Neuronal stem cell (in vitro differentiated cells): ENCODE measurements around the gene MTNR1A.

Experiments used
- DNase-seq: peaks from one replicate; pipeline ENCODE4 v3.0.0-alpha.2; 2013; ENCODE audit warnings: low spot score
- H2AFZ ChIP-seq: one replicate; pipeline ENCODE4 v1.6.1; 2013; ENCODE audit warnings: mild to moderate bottlenecking, low read length, inconsistent platforms
- H2AK5ac ChIP-seq: 2 replicates; pipeline ENCODE4 v1.6.1; 2013; ENCODE audit warnings: low read depth, mild to moderate bottlenecking, inconsistent platforms, low read length, moderate library complexity, mixed read lengths
- H2BK120ac ChIP-seq: 2 replicates; pipeline ENCODE4 v1.6.1; 2013; ENCODE audit warnings: low read depth, mild to moderate bottlenecking, inconsistent platforms, low read length, moderate library complexity, mixed read lengths
- H2BK12ac ChIP-seq: one replicate; pipeline ENCODE4 v1.6.1; 2013; ENCODE audit warnings: low read length, inconsistent platforms
- H2BK15ac ChIP-seq: 2 replicates; pipeline ENCODE4 v1.6.1; 2013; ENCODE audit warnings: mild to moderate bottlenecking, low read length, inconsistent platforms, mixed read lengths
- H2BK5ac ChIP-seq: one replicate; pipeline ENCODE4 v1.6.1; 2013; ENCODE audit warnings: inconsistent platforms, mild to moderate bottlenecking, low read length, moderate library complexity
- H3K14ac ChIP-seq: one replicate; pipeline ENCODE4 v1.6.1; 2013; ENCODE audit warnings: low read length, inconsistent platforms
- H3K18ac ChIP-seq: 2 replicates; pipeline ENCODE4 v1.6.1; 2013; ENCODE audit warnings: low read length, inconsistent platforms
- H3K23ac ChIP-seq: 2 replicates; pipeline ENCODE4 v1.6.1; 2013; ENCODE audit warnings: low read depth, mild to moderate bottlenecking, mixed read lengths, low read length, inconsistent platforms; ENCODE audit not compliant: poor library complexity
- H3K27ac ChIP-seq: replicated peaks from 3 replicates; pipeline ENCODE4 v1.5.1; 2013; ENCODE audit warnings: low read length, inconsistent platforms
- H3K27me3 ChIP-seq, 3 experiments: 2 replicates each; pipeline ENCODE4 v1.6.1; 2013; ENCODE audit warnings: low read length in 3 of 3, mild to moderate bottlenecking in 2 of 3, inconsistent platforms in 1 of 3, low read depth in 1 of 3, mixed read lengths in 1 of 3, moderate library complexity in 1 of 3; ENCODE audit not compliant: control insufficient read depth in 3 of 3, insufficient read depth in 3 of 3
- H3K36me3 ChIP-seq, 2 donors: replicated peaks in 1 of 2; 2 replicates each; pipeline ENCODE4 v1.6.1; 2013; ENCODE audit warnings: low read length in 2 of 2; ENCODE audit not compliant: control insufficient read depth in 2 of 2, insufficient read depth in 2 of 2
- H3K4ac ChIP-seq: 2 replicates; pipeline ENCODE4 v1.6.1; 2013; ENCODE audit warnings: inconsistent platforms, mild to moderate bottlenecking, low read length, moderate library complexity
- H3K4me1 ChIP-seq, 2 donors: 1 replicate in 1 of 2; 2 replicates in 1 of 2; pipeline ENCODE4 v1.6.1; 2013; ENCODE audit warnings: low read length in 2 of 2, low read depth in 1 of 2; ENCODE audit not compliant: control insufficient read depth in 2 of 2, insufficient read depth in 1 of 2
- H3K4me2 ChIP-seq: one replicate; pipeline ENCODE4 v1.6.1; 2013; ENCODE audit warnings: mild to moderate bottlenecking, low read length, inconsistent platforms; ENCODE audit not compliant: insufficient read depth, poor library complexity, severe bottlenecking
- H3K4me3 ChIP-seq, 2 donors: 2 replicates each; pipeline ENCODE4 v1.5.1; 2013; ENCODE audit warnings: low read length in 2 of 2, mild to moderate bottlenecking in 2 of 2, inconsistent platforms in 1 of 2, moderate library complexity in 1 of 2
- H3K79me1 ChIP-seq: one replicate; pipeline ENCODE4 v1.6.1; 2013; ENCODE audit warnings: low read depth, mild to moderate bottlenecking, inconsistent platforms, low read length, moderate library complexity
- H3K9ac ChIP-seq: one replicate; pipeline ENCODE4 v1.6.1; 2013; ENCODE audit warnings: mild to moderate bottlenecking, low read depth, low read length, inconsistent platforms; ENCODE audit not compliant: poor library complexity
- H3K9me3 ChIP-seq, 2 donors: replicated peaks in 1 of 2; 2 replicates each; pipeline versions ENCODE3 to v1.6.1; 2013; ENCODE audit warnings: low read length in 2 of 2, mild to moderate bottlenecking in 2 of 2, inconsistent platforms in 1 of 2, low read depth in 1 of 2, mixed read lengths in 1 of 2, moderate library complexity in 1 of 2; ENCODE audit not compliant: control insufficient read depth in 2 of 2, insufficient read depth in 1 of 2
- H4K8ac ChIP-seq: one replicate; pipeline ENCODE4 v1.6.1; 2013; ENCODE audit warnings: low read depth, mild to moderate bottlenecking, inconsistent platforms, low read length, moderate library complexity
- H4K91ac ChIP-seq: one replicate; pipeline ENCODE4 v1.6.1; 2013; ENCODE audit warnings: low read length, low read depth, mild to moderate bottlenecking, inconsistent platforms; ENCODE audit not compliant: poor library complexity
- WGBS, 2 donors: extraction: QIAGEN DNeasy Blood & Tissue Kit; methylation state at CpG; one replicate each; pipeline ENCODE4 v1.1.7; 2013; ENCODE audit warnings: missing lambda C conversion rate in 2 of 2, mixed read lengths in 1 of 2; ENCODE audit not compliant: insufficient read length in 2 of 2, insufficient replicate concordance in 1 of 2; ENCODE audit errors: extremely low coverage in 2 of 2; 5-methylcytosine and 5-hydroxymethylcytosine counted together

The MTNR1A gene

GRCh38 chr4:186598686-186599085 is 43.3 kb upstream of the MTNR1A start:
- H3K23ac ChIP-seq: no peak overlapping the region
- no peak overlapping the region for H3K4me3 ChIP-seq
- H2BK15ac ChIP-seq: no peak overlapping the region
- WGBS, 2 donors: no CpG with 5 or more reads among the region's 7 CpGs
- H3K9ac ChIP-seq: no peak overlapping the region
- H4K91ac ChIP-seq: no peak overlapping the region
- H2BK5ac ChIP-seq: no peak overlapping the region
- H3K9me3 ChIP-seq: no peaks in the 10 kb centered on the region
- no peak overlapping the region for H2BK12ac ChIP-seq
- H3K4me2 ChIP-seq: no peak overlapping the region
- peaks cover 1% of the 10 kb centered on the region for H3K79me1 ChIP-seq
- no peak overlapping the region for H2AK5ac ChIP-seq
- H3K14ac ChIP-seq: no peak overlapping the region
- no peak overlapping the region for H3K18ac ChIP-seq
- H2AFZ ChIP-seq: no peak overlapping the region
- H2BK120ac ChIP-seq: no peak overlapping the region
- peaks cover 46 to 99% of the 10 kb centered on the region in 2 donors for H3K36me3 ChIP-seq
- H3K4ac ChIP-seq: no peak overlapping the region
- H3K27me3 ChIP-seq: no peaks in the 10 kb centered on the region
- no peak overlapping the region for H3K27ac ChIP-seq
- no peak for DNase-seq
- H4K8ac ChIP-seq: no peak overlapping the region
- H3K4me1 ChIP-seq: no peaks in the 10 kb centered on the region

GRCh38 chr4:186596850-186597390 is 41.6 kb upstream of the MTNR1A start:
- Histone ChIP-seq H3K27me3 (no peaks in the 10 kb centered on the region), H2BK120ac (no peak overlapping the region), H2AK5ac (no peak overlapping the region), H3K4ac (no peak overlapping the region), H3K4me1 (no peaks in the 10 kb centered on the region), H3K27ac (no peak overlapping the region), H3K18ac (no peak overlapping the region), H3K4me3 (no peak overlapping the region), H3K14ac (no peak overlapping the region), H3K9me3 (no peaks in the 10 kb centered on the region), H2AFZ (no peak overlapping the region), H3K4me2 (no peak overlapping the region), H3K23ac (no peak overlapping the region), H4K91ac (no peak overlapping the region), H2BK5ac (no peak overlapping the region), H2BK12ac (no peak overlapping the region), H4K8ac (no peak overlapping the region), H3K36me3 (peaks cover 45 to 99% of the 10 kb centered on the region in 2 donors), H3K9ac (no peak overlapping the region), H2BK15ac (no peak overlapping the region), H3K79me1 (no peaks in the 10 kb centered on the region)
- DNase-seq: no peak
- no CpG with 5 or more reads among the region's 23 CpGs for WGBS, 2 donors

GRCh38 chr4:186596346-186596745 is 41.0 kb upstream of the MTNR1A start:
- Histone ChIP-seq H2BK120ac (no peak overlapping the region), H3K4ac (no peak overlapping the region), H3K9ac (no peak overlapping the region), H3K4me3 (no peak overlapping the region), H3K18ac (no peak overlapping the region), H3K9me3 (no peaks in the 10 kb centered on the region), H4K91ac (no peak overlapping the region), H3K79me1 (peaks cover 1% of the 10 kb centered on the region), H3K14ac (no peak overlapping the region), H2BK5ac (no peak overlapping the region), H3K4me2 (no peak overlapping the region), H2BK15ac (no peak overlapping the region), H3K36me3 (peaks cover 49 to 99% of the 10 kb centered on the region in 2 donors), H2BK12ac (no peak overlapping the region), H3K23ac (no peak overlapping the region), H2AK5ac (no peak overlapping the region), H4K8ac (no peak overlapping the region), H3K27ac (no peak overlapping the region), H3K27me3 (no peaks in the 10 kb centered on the region), H3K4me1 (peaks cover 0 to 3% of the 10 kb centered on the region in 2 donors), H2AFZ (no peak overlapping the region)
- no CpG with 5 or more reads among the region's 12 CpGs for WGBS, 2 donors
- DNase-seq: no peak

GRCh38 chr4:186593587-186593973 is 38.2 kb upstream of the MTNR1A start:
- no peak overlapping the region for H4K91ac ChIP-seq
- H4K8ac ChIP-seq: no peak overlapping the region
- H2BK120ac ChIP-seq: no peak overlapping the region
- no peak overlapping the region for H3K23ac ChIP-seq
- H3K9me3 ChIP-seq: no peaks in the 10 kb centered on the region
- no peak overlapping the region for H3K4ac ChIP-seq
- H3K27me3 ChIP-seq: no peaks in the 10 kb centered on the region
- H2BK12ac ChIP-seq: no peak overlapping the region
- H3K4me1 ChIP-seq: peaks cover 0 to 4% of the 10 kb centered on the region in 2 donors
- peaks cover 1% of the 10 kb centered on the region for H3K79me1 ChIP-seq
- DNase-seq: no peak
- no peak overlapping the region for H3K9ac ChIP-seq
- H2AK5ac ChIP-seq: no peak overlapping the region
- H3K36me3 ChIP-seq: peaks cover 42 to 99% of the 10 kb centered on the region in 2 donors
- H2BK15ac ChIP-seq: no peak overlapping the region
- H3K18ac ChIP-seq: no peak overlapping the region
- H3K27ac ChIP-seq: no peak overlapping the region
- WGBS, 2 donors: no CpG with 5 or more reads among the region's 7 CpGs
- no peak overlapping the region for H2AFZ ChIP-seq
- H3K14ac ChIP-seq: no peak overlapping the region
- H3K4me2 ChIP-seq: no peak overlapping the region
- no peak overlapping the region for H3K4me3 ChIP-seq
- no peak overlapping the region for H2BK5ac ChIP-seq
